Measurements from ENCODE around the gene CALB2. TPM values are rescaled to one million over a fixed set of nuclear protein-coding genes. Genes with fewer than 3 reads are reported as not detected.
"Not testable (repeated sequence)": the region's sequence is repeated elsewhere in the genome, so short reads cannot be mapped to it uniquely, and the experiment has no call there.

The CALB2 gene
- total RNA-seq, 1 experiment from 2014 or later: 1.6 TPM

- DNase-seq (ENCODE audit: extremely low read depth, low read depth): no peak
These were observed 7.0 kb upstream of the CALB2 start for GRCh38 chr16:71351558-71351901.

- no peak for DNase-seq (ENCODE audit: extremely low read depth, low read depth)
These were observed 6.1 kb upstream of the CALB2 start for GRCh38 chr16:71352466-71352865.

- DNase-seq (ENCODE audit: extremely low read depth, low read depth): no peak
These were observed 5.5 kb upstream of the CALB2 start for GRCh38 chr16:71352963-71353460.

GRCh38 chr16:71353736-71354135, 4.8 kb upstream of the CALB2 start:
- no peak for DNase-seq (ENCODE audit: extremely low read depth, low read depth)

- no peak for DNase-seq (ENCODE audit: extremely low read depth, low read depth)
These were observed 4.4 kb upstream of the CALB2 start for GRCh38 chr16:71354156-71354555.

- DNase-seq (ENCODE audit: extremely low read depth, low read depth): no peak
These were observed 2.3 kb upstream of the CALB2 start for GRCh38 chr16:71356051-71356740.

- DNase-seq (ENCODE audit: extremely low read depth, low read depth): not testable (repeated sequence)
These were observed 1.6 kb upstream of the CALB2 start for GRCh38 chr16:71356936-71357335.

GRCh38 chr16:71357681-71358080, 842 bp upstream of the CALB2 start:
- DNase-seq (ENCODE audit: extremely low read depth, low read depth): no peak

- no peak for DNase-seq (ENCODE audit: extremely low read depth, low read depth)
These were observed 908 bp downstream of the CALB2 start for GRCh38 chr16:71359431-71359830.

GRCh38 chr16:71360378-71360777, 1.9 kb downstream of the CALB2 start:
- no peak for DNase-seq (ENCODE audit: extremely low read depth, low read depth)

GRCh38 chr16:71364133-71364681, 5.7 kb downstream of the CALB2 start:
- no peak for DNase-seq (ENCODE audit: extremely low read depth, low read depth)

GRCh38 chr16:71365021-71365420, 6.5 kb downstream of the CALB2 start:
- DNase-seq (ENCODE audit: extremely low read depth, low read depth): no peak

- DNase-seq (ENCODE audit: extremely low read depth, low read depth): peak; percentile 45
These were observed 8.9 kb downstream of the CALB2 start for GRCh38 chr16:71367241-71367976.

GRCh38 chr16:71368958-71369357, 10.4 kb downstream of the CALB2 start:
- no peak for DNase-seq (ENCODE audit: extremely low read depth, low read depth)

- no peak for DNase-seq (ENCODE audit: extremely low read depth, low read depth)
These were observed 11.0 kb downstream of the CALB2 start for GRCh38 chr16:71369494-71369893.

- DNase-seq (ENCODE audit: extremely low read depth, low read depth): no peak
These were observed 12.7 kb downstream of the CALB2 start for GRCh38 chr16:71371237-71371636.

- no peak for DNase-seq (ENCODE audit: extremely low read depth, low read depth)
These were observed 14.6 kb downstream of the CALB2 start for GRCh38 chr16:71373073-71373472.

GRCh38 chr16:71376465-71377157, 18.1 kb downstream of the CALB2 start:
- DNase-seq (ENCODE audit: extremely low read depth, low read depth): no peak

GRCh38 chr16:71379711-71380110, 21.2 kb downstream of the CALB2 start:
- no peak for DNase-seq (ENCODE audit: extremely low read depth, low read depth)

- DNase-seq (ENCODE audit: extremely low read depth, low read depth): no peak
These were observed 22.3 kb downstream of the CALB2 start for GRCh38 chr16:71380831-71381230.

- DNase-seq (ENCODE audit: extremely low read depth, low read depth): no peak
These were observed 24.7 kb downstream of the CALB2 start for GRCh38 chr16:71383054-71383773.

All from NCI-H460 (cell line).